K562 treated with DMSO at 1 percent for 12 hours (cell line): ENCODE data around the gene SUB1. TPM values are rescaled to one million over a fixed set of nuclear protein-coding genes. Genes with fewer than 3 reads are reported as not detected.

ENCODE experiments used
- total RNA-seq: library from RNA; unstranded; fragments of 300-600 nt; gene quantifications from 2 replicates; pipeline ENCODE4 v1.2.3, GENCODE V29; 2022; ENCODE audit not compliant: insufficient read depth

SUB1 gene
- total RNA-seq: 143 and 159 TPM in 2 replicates

GRCh38 chr5:32585446-32586275, at the start of gene SUB1:
TSS of gene SUB1 (plus strand) at chr5:32585557. CDS start at chr5:32588513, 2,956 bp downstream.

Other genes with a start within 250 kb of the SUB1 start
- 23.0 and 79.6 TPM in 2 replicates for gene ZFR, start 140.8 kb upstream of the SUB1 start, total RNA-seq
- gene NPR3, start 125.8 kb downstream of the SUB1 start, total RNA-seq: not detected in 2 replicates